Aorta (tissue), 5 donors: ENCODE measurements around the gene NIPA2. TPM values are rescaled to one million over a fixed set of nuclear protein-coding genes. Genes with fewer than 3 reads are reported as not detected.
"Not testable (repeated sequence)": the region's sequence is repeated elsewhere in the genome, so short reads cannot be mapped to it uniquely, and the experiment has no call there.

ENCODE experiments used
- ATAC-seq: fragments of 200-7000 bp; cut with Tn5 transposase; one replicate; pipeline ENCODE4 v1.9.1; 2022; ENCODE audit warnings: moderate library complexity; ENCODE audit not compliant: low FRiP score
- DNase-seq, 2 donors: peaks; one replicate each; pipeline ENCODE4 v3.0.0-alpha.2; 2020
- H3K27ac ChIP-seq, 2 donors: one replicate each; pipeline ENCODE4 v1.5.1; 2013; ENCODE audit warnings: low read length in 2 of 2, mild to moderate bottlenecking in 2 of 2, moderate library complexity in 2 of 2, control low read depth in 1 of 2, inconsistent platforms in 1 of 2, low read depth in 1 of 2
- H3K27me3 ChIP-seq, 2 donors: one replicate each; pipeline ENCODE4 v1.6.1; 2013; ENCODE audit warnings: control low read depth in 1 of 2, low read length in 1 of 2, mild to moderate bottlenecking in 1 of 2, moderate library complexity in 1 of 2; ENCODE audit not compliant: insufficient read depth in 2 of 2, control insufficient read depth in 1 of 2
- H3K36me3 ChIP-seq, 2 donors: one replicate each; pipeline ENCODE4 v1.6.1; 2013; ENCODE audit warnings: control low read depth in 1 of 2, low read length in 1 of 2, mild to moderate bottlenecking in 1 of 2; ENCODE audit not compliant: insufficient read depth in 2 of 2, control insufficient read depth in 1 of 2
- H3K4me1 ChIP-seq, 2 donors: one replicate each; pipeline ENCODE4 v1.6.1; 2013; ENCODE audit warnings: low read length in 2 of 2, control low read depth in 1 of 2, mild to moderate bottlenecking in 1 of 2, moderate library complexity in 1 of 2; ENCODE audit not compliant: insufficient read depth in 2 of 2, control insufficient read depth in 1 of 2
- H3K4me3 ChIP-seq, 2 donors: one replicate each; pipeline ENCODE4 v1.5.1; 2013; ENCODE audit warnings: low read length in 2 of 2, control low read depth in 1 of 2, mild to moderate bottlenecking in 1 of 2
- H3K9me3 ChIP-seq: one replicate; pipeline ENCODE4 v1.6.1; 2013; ENCODE audit warnings: mild to moderate bottlenecking, low read length; ENCODE audit not compliant: control insufficient read depth
- WGBS, 2 donors: extraction: QIAGEN DNeasy Blood & Tissue Kit; methylation state at CpG; one replicate each; pipeline ENCODE4 v1.1.7; 2013; 5-methylcytosine and 5-hydroxymethylcytosine counted together
- intact Hi-C, 2 donors: fragments of 100-400 bp; cut with DNase I; formaldehyde crosslinking; loops; one replicate each; pipeline versions ENCODE4 v1.14.2 to v1.15.0; 2022
- polyA plus RNA-seq, 2 donors: library from polyadenylated mRNA; stranded (reverse); fragments of 200-250 nt; gene quantifications; one replicate each; pipeline ENCODE4 v1.2.3, GENCODE V29; 2013
- total RNA-seq, 2 donors: library from RNA; stranded (reverse); fragmentation: NEBNext Ultra II Directional; extraction: Animal tissue kit (Norgen Biotek cat#: 25700); gene quantifications; one replicate each; pipeline ENCODE4 v1.2.1, GENCODE V29; 2021
- donor health status: healthy with polysubstance abuse.
- donor health status: Bipolar disorder and iron deficiency.
- donor health status: DM: no; HTN: no; CAD: no.
- donor health status: DM: no; HTN: no; CAD: no.
- donor health status: DM: yes; HTN: yes; CAD: no.

The NIPA2 gene
- total and polyA plus RNA-seq, 4 donors: 5.9 to 30.1 (median 20.0) TPM

DNA sequence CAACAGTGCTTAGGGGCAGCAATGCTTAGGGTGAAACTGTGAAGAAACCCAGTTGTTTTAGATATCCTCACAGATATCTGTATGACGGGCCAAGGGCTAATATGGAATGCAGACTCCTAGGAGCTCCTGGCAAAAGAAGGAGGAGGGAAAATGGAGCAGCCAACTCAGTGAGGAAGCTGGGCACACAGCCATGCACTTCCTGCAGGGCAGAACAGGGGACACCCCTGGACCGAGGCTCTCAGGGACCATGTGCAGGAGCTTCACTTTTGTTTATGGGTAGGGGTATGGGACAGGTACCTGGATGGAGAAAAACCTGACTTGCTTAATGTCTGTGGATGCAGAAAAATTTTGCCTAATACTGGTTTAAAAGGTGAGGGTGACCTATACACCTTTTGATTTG, 31.8 kb upstream of the NIPA2 start:
- intact Hi-C loops: no loop called here

GRCh38 chr15:22807831-22808230, 30.6 kb upstream of the NIPA2 start:
- H3K36me3 ChIP-seq, H3K4me3 ChIP-seq, intact Hi-C loops, ATAC-seq, H3K27me3 ChIP-seq, H3K4me1 ChIP-seq, DNase-seq, H3K27ac ChIP-seq, H3K9me3 ChIP-seq: not testable (repeated sequence)
- 93 to 97% methylated on average over 9 of the region's 9 CpGs for WGBS, 2 donors

More for the DNA sequence above, 31.8 kb upstream of the NIPA2 start:
- 14 to 15% methylated on average over 2 of the region's 2 CpGs for WGBS, 2 donors
- Histone ChIP-seq H3K9me3 (no peaks in the 10 kb centered on the region), H3K36me3 (no peaks in the 10 kb centered on the region), H3K27me3 (no peaks in the 10 kb centered on the region), H3K4me3 (no peak overlapping the region), H3K4me1 (no peaks in the 10 kb centered on the region), H3K27ac (no peak overlapping the region)
- DNase-seq (no peak), ATAC-seq (no peak)

DNA sequence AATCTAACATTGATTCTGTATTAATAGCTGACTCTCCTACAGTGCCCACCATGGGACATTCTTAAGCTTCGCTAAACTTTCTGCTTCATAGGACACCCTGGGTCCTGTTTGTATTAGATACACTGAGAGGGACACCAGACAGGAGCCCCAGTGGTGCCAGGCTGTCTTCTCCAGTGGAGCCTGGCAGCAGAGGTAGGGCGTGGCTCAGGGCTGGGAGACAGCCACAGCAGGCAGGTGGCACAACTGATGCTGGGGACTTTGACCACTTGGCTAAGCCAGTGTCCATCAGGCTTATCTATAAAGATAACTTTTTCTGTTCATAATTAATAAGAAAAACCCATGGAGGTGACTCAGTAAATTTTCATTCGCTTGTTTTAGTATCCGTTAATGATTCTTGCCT, 30.2 kb upstream of the NIPA2 start:
- DNase-seq: no peak

DNA sequence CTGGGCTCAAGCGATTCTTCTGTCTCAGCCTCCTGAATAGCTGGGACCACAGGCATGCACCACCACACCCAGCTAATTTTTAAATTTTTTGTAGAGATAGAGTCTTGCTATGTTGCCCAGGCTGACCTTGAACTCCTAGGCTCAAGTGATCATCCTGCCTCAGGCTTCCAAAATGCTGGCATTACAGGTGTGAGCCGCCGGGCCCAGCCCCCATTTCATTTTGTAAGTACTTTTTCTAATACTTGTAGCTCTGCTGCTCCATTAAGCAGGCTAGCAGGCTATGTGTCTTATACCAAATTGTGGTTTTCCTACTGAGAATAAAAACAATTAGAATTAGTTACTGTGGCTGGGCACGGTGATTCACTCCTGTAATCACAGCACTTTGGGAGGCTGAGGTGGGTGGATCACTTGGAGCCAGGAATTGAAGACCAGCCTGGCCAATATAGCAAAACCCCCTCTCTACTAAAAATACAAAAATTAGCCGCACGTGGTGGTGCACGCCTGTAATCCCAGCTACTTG, 29.6 kb upstream of the NIPA2 start:
- intact Hi-C loops: no loop called here
- no peak for ATAC-seq
- no peak for DNase-seq
- Histone ChIP-seq H3K27me3 (no peaks in the 10 kb centered on the region), H3K27ac (no peak overlapping the region), H3K4me3 (no peak overlapping the region), H3K9me3 (no peaks in the 10 kb centered on the region), H3K4me1 (no peaks in the 10 kb centered on the region), H3K36me3 (no peaks in the 10 kb centered on the region)
- 96 to 98% methylated on average over 7 of the region's 7 CpGs for WGBS, 2 donors

More for the DNA sequence above, 30.2 kb upstream of the NIPA2 start:
- no peaks in the 10 kb centered on the region for H3K36me3 ChIP-seq
- H3K4me1 ChIP-seq: no peaks in the 10 kb centered on the region
- H3K27ac ChIP-seq: no peak overlapping the region
- H3K27me3 ChIP-seq: no peaks in the 10 kb centered on the region
- H3K4me3 ChIP-seq: no peak overlapping the region
- ATAC-seq: no peak
- WGBS, 2 donors: 95 to 99% methylated on average over 4 of the region's 4 CpGs
- no peaks in the 10 kb centered on the region for H3K9me3 ChIP-seq
- intact Hi-C loops: no loop called here

- no peak overlapping the region for H3K4me3 ChIP-seq
- no peak overlapping the region for H3K27ac ChIP-seq
- DNase-seq (no peak), ATAC-seq (no peak)
- intact Hi-C loops: no loop called here
- no peaks in the 10 kb centered on the region for H3K9me3 ChIP-seq
- H3K27me3 ChIP-seq: no peaks in the 10 kb centered on the region
- H3K4me1 ChIP-seq: no peaks in the 10 kb centered on the region
- H3K36me3 ChIP-seq: no peaks in the 10 kb centered on the region
- WGBS, 2 donors: 91 to 92% methylated on average over 10 of the region's 10 CpGs
Measured at GRCh38 chr15:22810033-22810852, 28.2 kb upstream of the NIPA2 start.

- H3K4me3 ChIP-seq: no peak overlapping the region
- no peaks in the 10 kb centered on the region for H3K9me3 ChIP-seq
- no peak overlapping the region for H3K27ac ChIP-seq
- WGBS, 2 donors: 65 to 67% methylated on average over 8 of the region's 8 CpGs
- intact Hi-C loops: no loop called here
- H3K4me1 ChIP-seq: no peaks in the 10 kb centered on the region
- no peaks in the 10 kb centered on the region for H3K36me3 ChIP-seq
- DNase-seq: no peak
- H3K27me3 ChIP-seq: no peaks in the 10 kb centered on the region
- no peak for ATAC-seq
Measured at GRCh38 chr15:22810853-22811338, 27.6 kb upstream of the NIPA2 start.

DNA sequence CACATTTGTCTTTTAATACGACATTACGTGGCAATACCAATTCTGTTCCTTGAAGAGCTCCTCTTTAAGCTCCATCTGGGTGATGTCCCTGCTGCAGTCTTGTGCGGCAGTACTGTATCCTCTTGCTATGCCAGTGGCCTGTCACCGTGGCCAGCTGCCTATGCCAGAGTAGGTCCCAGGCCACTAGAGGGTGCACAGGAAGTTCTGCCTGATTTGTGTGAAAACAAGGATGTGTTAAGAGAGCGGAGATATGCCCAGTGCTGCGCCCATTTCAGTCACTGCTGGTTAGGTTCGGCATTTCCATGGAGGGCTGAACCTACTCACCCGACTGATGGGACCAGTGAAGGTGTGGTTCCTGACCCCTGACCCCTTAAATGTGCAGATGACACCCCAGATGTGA, 26.8 kb upstream of the NIPA2 start:
- no peaks in the 10 kb centered on the region for H3K4me1 ChIP-seq
- no peaks in the 10 kb centered on the region for H3K27me3 ChIP-seq
- no peak overlapping the region for H3K27ac ChIP-seq
- ATAC-seq (peak; percentile 57), DNase-seq (no peak)
- WGBS, 2 donors: 69 to 71% methylated on average over 8 of the region's 8 CpGs
- H3K9me3 ChIP-seq: no peaks in the 10 kb centered on the region
- intact Hi-C loops: no loop called here
- H3K4me3 ChIP-seq: no peak overlapping the region
- no peaks in the 10 kb centered on the region for H3K36me3 ChIP-seq

- H3K27ac ChIP-seq: no peak overlapping the region
- DNase-seq (no peak), ATAC-seq (no peak)
- intact Hi-C loops: no loop called here
- H3K4me3 ChIP-seq: no peak overlapping the region
- 85 to 90% methylated on average over 3 of the region's 3 CpGs for WGBS, 2 donors
- H3K27me3 ChIP-seq: no peaks in the 10 kb centered on the region
- no peaks in the 10 kb centered on the region for H3K9me3 ChIP-seq
- no peaks in the 10 kb centered on the region for H3K4me1 ChIP-seq
- no peaks in the 10 kb centered on the region for H3K36me3 ChIP-seq
Measured at GRCh38 chr15:22813844-22814243, 24.6 kb upstream of the NIPA2 start.

GRCh38 chr15:22815766-22816165, 22.7 kb upstream of the NIPA2 start:
- no peak for ATAC-seq
- Histone ChIP-seq H3K36me3 (no peaks in the 10 kb centered on the region), H3K27ac (no peak overlapping the region)

More at GRCh38 chr15:22815766-22816165, 22.7 kb upstream of the NIPA2 start:
- no peak overlapping the region for H3K4me3 ChIP-seq
- WGBS, 2 donors: 91 to 99% methylated on average over 1 of the region's 1 CpG
- no peak for DNase-seq
- intact Hi-C loops: no loop called here
- H3K4me1 ChIP-seq: no peaks in the 10 kb centered on the region
- no peaks in the 10 kb centered on the region for H3K27me3 ChIP-seq
- no peaks in the 10 kb centered on the region for H3K9me3 ChIP-seq
